SK-N-SH treated with all-trans-retinoic acid at 6 μM for 48 hours (cell line): ENCODE data around the gene FAM234B.

Experiments
- BACH2 ChIP-seq: fragments of 250-450 bp; sonication (Bioruptor Pico); IDR thresholded peaks from 2 replicates; pipeline ENCODE4 v1.9.0; 2021; ENCODE audit warnings: mild to moderate bottlenecking, borderline replicate concordance
- CSRNP3 ChIP-seq: fragments of 250-450 bp; sonication (Bioruptor Pico); IDR thresholded peaks from 2 replicates; pipeline ENCODE4 v1.5.1; 2021; ENCODE audit warnings: mild to moderate bottlenecking, moderate library complexity
- OSR1 ChIP-seq: fragments of 250-450 bp; sonication (Bioruptor Pico); IDR thresholded peaks from 2 replicates; pipeline ENCODE4 v1.8.0; 2022; ENCODE audit warnings: moderate library complexity, mild to moderate bottlenecking, inconsistent platforms
- ZFP30 ChIP-seq: fragments of 450-650 bp; formaldehyde crosslinking; IDR thresholded peaks from 2 replicates; pipeline ENCODE4 v1.5.0; 2022; ENCODE audit warnings: mild to moderate bottlenecking, moderate library complexity

DNA sequence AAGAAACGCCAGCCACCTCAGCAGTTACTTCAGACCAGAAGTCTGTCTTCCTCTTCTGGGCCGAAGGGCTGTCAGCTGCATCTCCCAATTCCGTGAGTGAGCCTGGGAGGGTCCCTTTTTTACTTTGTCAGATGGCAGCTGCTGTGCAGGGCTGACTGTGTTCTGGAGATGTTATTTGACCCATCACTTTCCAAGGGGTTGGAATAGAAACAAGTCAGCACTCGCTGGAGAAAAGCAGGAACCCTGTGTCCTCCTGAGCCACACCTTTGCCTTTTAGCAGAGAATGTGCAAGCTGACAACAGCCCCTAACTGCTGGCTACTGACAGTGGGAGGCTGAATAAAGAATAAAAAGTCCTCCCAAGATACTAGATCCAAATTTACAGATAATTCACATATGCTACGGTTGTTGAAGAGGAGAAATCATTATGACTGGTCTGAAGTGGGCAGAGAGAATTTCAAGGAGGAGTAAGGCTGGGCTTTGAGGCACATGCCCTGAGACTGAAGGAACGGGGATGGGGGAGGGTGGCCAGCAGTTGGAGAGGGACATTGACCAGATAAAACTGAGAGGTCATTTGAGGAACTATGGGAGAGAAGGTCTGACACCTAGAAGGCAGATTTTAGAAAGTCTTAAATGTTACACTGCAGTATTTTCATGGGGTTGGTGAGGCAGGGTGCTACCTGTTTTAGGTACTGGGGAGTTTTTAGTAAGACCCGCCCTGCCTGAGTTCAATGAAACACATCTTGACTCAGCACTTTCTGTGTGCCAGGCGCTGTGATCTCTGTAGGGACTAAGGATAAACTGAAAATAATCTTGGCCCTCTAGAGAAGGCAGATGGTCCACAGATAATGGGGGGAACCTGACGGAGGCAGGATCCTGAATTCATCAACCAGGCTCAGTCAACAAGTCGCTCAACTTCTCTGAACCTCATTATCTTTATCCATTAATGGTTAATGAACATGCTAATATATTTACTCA is 27.4 kb downstream of the FAM234B start:
- TF ChIP-seq ZFP30 (no peak), BACH2 (no peak), OSR1 (CRISPR knock-in tag) (no peak), CSRNP3 (CRISPR knock-in tag) (no peak)
